ENCODE results near the gene L3MBTL4. TPM values are rescaled to one million over a fixed set of nuclear protein-coding genes. Genes with fewer than 3 reads are reported as not detected.

The L3MBTL4 gene
- total and polyA plus RNA-seq, 11 donors: 0.27 to 3.3 (median 1.2) TPM

DNA sequence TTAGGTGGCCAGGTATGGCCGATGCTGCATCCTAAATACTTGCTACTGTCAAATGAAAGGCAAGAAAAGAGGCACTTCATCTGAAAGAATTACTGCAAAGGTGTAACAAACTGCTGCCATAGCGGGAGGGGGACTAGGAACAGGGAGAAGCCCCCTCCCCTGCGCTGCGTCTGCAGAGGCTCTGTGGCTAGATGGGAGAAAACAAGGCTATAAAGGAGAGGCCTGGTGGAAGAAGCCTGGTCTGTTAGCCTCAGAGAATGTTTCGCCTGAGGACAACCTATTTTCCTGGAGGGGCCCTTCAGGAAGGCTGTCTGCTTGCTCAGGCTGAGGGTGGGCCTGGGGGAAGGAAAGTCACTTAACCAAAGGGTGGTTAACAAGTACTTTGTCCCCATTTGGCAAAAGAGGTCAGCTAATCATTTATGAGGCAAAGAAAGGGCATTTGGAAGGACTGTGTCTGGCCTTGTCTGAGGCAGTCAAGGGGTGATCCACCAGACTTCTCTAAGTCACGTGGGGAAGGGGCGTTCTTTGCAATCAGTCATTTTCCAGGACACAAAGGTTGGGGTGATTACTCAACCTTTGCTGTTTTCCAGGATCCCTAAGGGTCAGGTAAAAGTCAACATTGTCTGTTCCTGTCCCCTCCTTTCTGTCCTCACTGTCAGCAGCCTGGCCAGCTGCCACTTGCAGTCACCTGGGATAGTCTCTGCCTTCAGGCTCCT lies 416.4 kb downstream of the L3MBTL4 start:
- H3K27ac ChIP-seq: no peak overlapping the region
- no peaks in the 10 kb centered on the region for H3K27me3 ChIP-seq
- TF ChIP-seq POLR2A (IDR thresholded peaks at IDR 0.05): no peak
- TF ChIP-seq, protein P1, sequence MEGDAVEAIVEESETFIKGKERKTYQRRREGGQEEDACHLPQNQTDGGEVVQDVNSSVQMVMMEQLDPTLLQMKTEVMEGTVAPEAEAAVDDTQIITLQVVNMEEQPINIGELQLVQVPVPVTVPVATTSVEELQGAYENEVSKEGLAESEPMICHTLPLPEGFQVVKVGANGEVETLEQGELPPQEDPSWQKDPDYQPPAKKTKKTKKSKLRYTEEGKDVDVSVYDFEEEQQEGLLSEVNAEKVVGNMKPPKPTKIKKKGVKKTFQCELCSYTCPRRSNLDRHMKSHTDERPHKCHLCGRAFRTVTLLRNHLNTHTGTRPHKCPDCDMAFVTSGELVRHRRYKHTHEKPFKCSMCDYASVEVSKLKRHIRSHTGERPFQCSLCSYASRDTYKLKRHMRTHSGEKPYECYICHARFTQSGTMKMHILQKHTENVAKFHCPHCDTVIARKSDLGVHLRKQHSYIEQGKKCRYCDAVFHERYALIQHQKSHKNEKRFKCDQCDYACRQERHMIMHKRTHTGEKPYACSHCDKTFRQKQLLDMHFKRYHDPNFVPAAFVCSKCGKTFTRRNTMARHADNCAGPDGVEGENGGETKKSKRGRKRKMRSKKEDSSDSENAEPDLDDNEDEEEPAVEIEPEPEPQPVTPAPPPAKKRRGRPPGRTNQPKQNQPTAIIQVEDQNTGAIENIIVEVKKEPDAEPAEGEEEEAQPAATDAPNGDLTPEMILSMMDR (IDR thresholded peaks at IDR 0.05): no peak
- no peaks in the 10 kb centered on the region for H3K4me1 ChIP-seq
- intact Hi-C loops (cut with DNase I): no loop called here
- peaks cover 0 to 17% (median 0%) of the 10 kb centered on the region in 12 donors for H3K9me3 ChIP-seq
- no peak overlapping the region for H3K4me3 ChIP-seq
- 85 to 92% (median 88%) methylated on average over 7 of the region's 7 CpGs for WGBS, 4 donors
- ATAC-seq (no peak), DNase-seq (no peak)
- H3K36me3 ChIP-seq: no peaks in the 10 kb centered on the region

DNA sequence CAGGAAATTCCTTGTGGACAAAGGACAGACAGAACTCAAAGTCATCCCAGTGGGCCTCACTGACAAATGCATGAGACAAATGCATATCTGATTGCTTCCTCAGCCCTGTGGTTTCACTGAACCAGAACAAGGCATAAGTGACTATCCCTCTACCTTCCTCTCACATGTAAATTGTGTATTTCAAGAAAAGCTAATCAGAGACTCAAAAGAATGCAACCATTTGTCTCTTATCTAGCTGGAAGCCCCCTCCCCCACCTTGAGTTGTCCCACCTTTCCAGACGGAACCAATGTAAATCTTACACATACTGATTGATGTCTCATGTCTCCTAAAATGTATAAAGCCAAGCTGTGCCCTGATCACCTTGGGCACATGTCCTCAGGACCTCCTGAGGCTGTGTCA lies 417.4 kb downstream of the L3MBTL4 start:
- no peaks in the 10 kb centered on the region for H3K4me1 ChIP-seq
- H3K36me3 ChIP-seq: no peaks in the 10 kb centered on the region
- intact Hi-C loops (cut with DNase I): no loop called here
- TF ChIP-seq, protein P1 (IDR thresholded peaks at IDR 0.05): no peak
- no peak for TF ChIP-seq POLR2A (IDR thresholded peaks at IDR 0.05)
- no peak overlapping the region for H3K27ac ChIP-seq
- WGBS, 4 donors: 58 to 76% (median 73%) methylated on average over 1 of the region's 1 CpG
- DNase-seq (no peak), ATAC-seq (no peak)
- H3K9me3 ChIP-seq: peaks cover 0 to 17% (median 0%) of the 10 kb centered on the region in 12 donors
- no peaks in the 10 kb centered on the region for H3K27me3 ChIP-seq
- no peak overlapping the region for H3K4me3 ChIP-seq

DNA sequence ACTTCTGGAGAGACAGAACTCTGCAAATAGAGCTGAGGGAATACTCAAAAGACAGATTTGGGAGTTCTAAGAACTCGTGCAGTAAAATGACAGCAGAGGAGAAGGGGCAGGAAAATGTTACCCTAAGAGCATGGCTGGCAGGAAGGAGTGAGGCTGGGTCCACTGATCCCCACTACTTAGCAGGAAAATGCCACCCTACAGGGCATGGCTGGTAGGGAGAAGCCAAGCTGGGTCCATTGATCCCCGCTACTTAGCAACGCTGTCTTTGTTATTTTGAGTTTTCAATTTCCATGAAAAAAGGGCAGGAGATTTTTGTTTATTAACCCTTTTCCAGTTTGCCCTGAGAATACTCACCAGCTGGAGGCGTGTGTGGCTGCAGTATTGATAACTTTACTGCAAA lies 419.1 kb downstream of the L3MBTL4 start:
- no peak for ATAC-seq
- H3K27me3 ChIP-seq: no peaks in the 10 kb centered on the region
- no peak for DNase-seq
- H3K4me3 ChIP-seq: no peak overlapping the region
- H3K9me3 ChIP-seq: peaks cover 0 to 13% (median 0%) of the 10 kb centered on the region in 12 donors
- no peak overlapping the region for H3K27ac ChIP-seq
- H3K4me1 ChIP-seq: no peaks in the 10 kb centered on the region
- intact Hi-C loops (cut with DNase I): no loop called here
- H3K36me3 ChIP-seq: no peaks in the 10 kb centered on the region
- TF ChIP-seq, protein P1 (IDR thresholded peaks at IDR 0.05): no peak
- no peak for TF ChIP-seq POLR2A (IDR thresholded peaks at IDR 0.05)
- 80 to 89% (median 83%) methylated on average over 4 of the region's 4 CpGs for WGBS, 4 donors

DNA sequence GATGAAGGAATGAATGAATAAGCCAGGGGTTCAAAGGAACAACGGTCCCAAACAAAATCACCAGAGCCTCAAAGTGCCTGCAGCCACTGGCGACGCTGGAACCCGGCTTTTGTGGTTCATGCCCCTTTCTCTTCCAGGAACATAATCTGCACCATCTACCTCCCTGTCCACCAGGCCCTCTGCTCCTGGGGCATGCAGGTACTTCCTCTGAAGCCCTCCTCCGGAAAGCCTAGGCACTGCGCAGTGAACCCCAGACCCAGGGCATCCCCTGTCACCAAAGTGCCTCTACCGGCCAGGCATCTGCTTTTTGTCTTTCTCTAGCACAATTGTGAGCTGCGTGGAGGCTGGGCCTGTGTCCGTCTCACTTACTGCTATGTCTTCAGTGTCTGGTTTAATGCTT lies 420.8 kb downstream of the L3MBTL4 start:
- Histone ChIP-seq H3K9me3 (no peaks in the 10 kb centered on the region), H3K4me1 (no peaks in the 10 kb centered on the region), H3K27ac (no peak overlapping the region), H3K4me3 (no peak overlapping the region), H3K36me3 (no peaks in the 10 kb centered on the region), H3K27me3 (no peaks in the 10 kb centered on the region)
- intact Hi-C loops (cut with DNase I): no loop called here
- TF ChIP-seq POLR2A (IDR thresholded peaks at IDR 0.05): no peak
- TF ChIP-seq, protein P1 (IDR thresholded peaks at IDR 0.05): no peak
- DNase-seq (no peak), ATAC-seq (no peak)
- 88 to 91% (median 91%) methylated on average over 9 of the region's 9 CpGs for WGBS, 4 donors

Data from heart left ventricle (tissue), 16 donors.